ENCODE results near the gene CDX2.

DNA sequence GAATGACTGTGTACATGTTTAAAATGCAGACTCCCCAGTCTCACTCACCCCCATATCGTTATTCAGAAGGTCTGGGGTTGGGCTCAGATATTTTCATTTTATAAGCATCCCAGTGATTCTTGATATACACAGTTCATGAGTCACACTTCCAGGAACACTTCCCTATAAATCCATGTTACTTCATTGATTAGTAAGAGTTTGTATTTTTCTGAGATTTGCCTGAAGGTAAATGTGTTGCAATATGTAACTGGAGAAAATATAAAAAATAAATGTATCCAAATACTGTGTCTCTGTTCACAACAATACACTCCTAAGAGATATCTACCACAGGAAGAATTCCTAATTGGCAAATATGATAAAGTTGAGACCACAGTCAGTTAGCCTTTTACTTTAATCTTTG is 56.0 kb downstream of the CDX2 start:
- no peak for TF ChIP-seq GATA2 (IDR thresholded peaks at IDR 0.05; ENCODE audit: low read depth, low read length)
- no peak for TF ChIP-seq GATA3 (IDR thresholded peaks at IDR 0.05; ENCODE audit: low read depth, low read length)
